OCI-LY7 (cell line): ENCODE measurements around the gene PPT2.

Experiments
- CTCF ChIP-seq: fragments of 200-600 bp; sonication (generic); conservative IDR thresholded peaks from 2 replicates; pipeline ENCODE4 v1.5.1; 2014; ENCODE audit warnings: mild to moderate bottlenecking, antibody characterized with exemption, low read length, moderate library complexity, mixed read lengths
- EZH2phosphoT487 ChIP-seq: fragments of 200-600 bp; sonication (generic); IDR thresholded peaks from 2 replicates; pipeline ENCODE4 v1.6.1; 2018; ENCODE audit warnings: low read depth, borderline replicate concordance, mild to moderate bottlenecking, mixed run types, antibody characterized with exemption, low read length, moderate library complexity, mixed read lengths

DNA sequence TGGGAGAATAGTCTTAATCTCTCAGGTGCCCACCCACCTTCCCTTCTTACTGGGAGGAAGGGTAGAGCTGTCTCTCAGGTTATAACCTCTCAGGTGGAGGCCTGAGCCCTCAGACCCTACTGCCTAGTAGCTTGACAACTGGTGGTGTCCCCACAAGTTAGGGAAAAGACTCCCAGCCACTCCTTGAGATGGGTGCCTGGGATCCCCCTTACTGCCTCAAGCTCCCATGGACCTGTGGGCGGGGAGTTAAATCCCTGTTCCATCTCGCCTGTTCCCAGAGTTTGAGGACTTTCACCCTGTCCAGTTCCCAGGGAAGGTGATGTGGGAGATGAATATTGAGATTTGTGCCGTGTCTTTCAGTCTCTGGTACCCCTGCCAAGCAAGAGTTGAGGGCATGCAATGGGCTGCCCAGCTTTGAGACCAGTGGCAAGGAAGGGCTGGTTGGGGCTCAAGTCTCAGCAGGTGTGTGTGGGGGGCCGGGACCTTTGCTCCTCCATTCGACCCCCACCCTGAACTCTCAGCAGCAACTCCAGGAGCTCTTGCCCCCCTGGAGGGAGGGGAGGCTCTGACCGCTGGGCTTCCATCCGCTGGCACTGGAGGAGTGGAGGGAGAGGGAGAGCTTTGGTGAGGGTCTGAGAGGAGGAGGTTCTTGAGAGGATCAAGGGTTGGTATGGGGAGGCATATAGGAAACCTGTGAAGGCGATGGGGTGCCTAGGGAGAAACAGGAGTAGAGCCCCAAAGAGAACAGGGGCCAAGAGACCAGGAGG is 37.2 kb downstream of the PPT2 start:
- no peak for TF ChIP-seq CTCF
- TF ChIP-seq EZH2phosphoT487 = no peak
